K562 (cell line): ENCODE results near the gene USP48. TPM values are rescaled to one million over a fixed set of nuclear protein-coding genes. Genes with fewer than 3 reads are reported as not detected.

Experiments used
- ATF1 ChIP-seq, 2 experiments: fragments of 450-650 bp in 1 of 2; IDR thresholded peaks; 2 replicates each; pipeline ENCODE4 v1.6.1; 2016; ENCODE audit warnings: missing compliant biosample characterization in 1 of 2, missing genetic modification characterization in 1 of 2
- CBX1 ChIP-seq: sonication (generic); IDR thresholded peaks from 2 replicates; pipeline ENCODE4 v1.6.1; 2016; ENCODE audit warnings: antibody characterized with exemption, low read depth, mild to moderate bottlenecking
- CHD1 ChIP-seq: fragments of 200-600 bp; sonication (generic); IDR thresholded peaks from one replicate; pipeline ENCODE4 v1.6.1; 2012; ENCODE audit warnings: mild to moderate bottlenecking, moderate library complexity, low read length, inconsistent platforms
- GTF2E2 ChIP-seq: fragments of 200-800 bp; sonication (Bioruptor generic); IDR thresholded peaks from 2 replicates; pipeline ENCODE4 v1.6.1; 2016; ENCODE audit warnings: missing genetic modification characterization, missing compliant biosample characterization
- LCOR ChIP-seq: sonication (generic); formaldehyde crosslinking; IDR thresholded peaks from 2 replicates; pipeline ENCODE4 v1.8.0; 2022; ENCODE audit warnings: mild to moderate bottlenecking, missing genetic modification reagents
- MYNN ChIP-seq, 2 experiments: sonication (generic); formaldehyde crosslinking in 1 of 2; IDR thresholded peaks; 2 replicates each; pipeline versions ENCODE4 v1.5.0 to v1.6.1; 2016 to 2020; ENCODE audit warnings: antibody characterized with exemption in 1 of 2, missing genetic modification reagents in 1 of 2
- NONO ChIP-seq, 2 experiments: fragments of 200-400 bp in 1 of 2; fragments of 450-650 bp in 1 of 2; formaldehyde crosslinking in 1 of 2; IDR thresholded peaks; 2 replicates each; pipeline ENCODE4 v1.6.1; 2017; ENCODE audit warnings: low read depth in 2 of 2, mild to moderate bottlenecking in 2 of 2, moderate library complexity in 2 of 2, low read length in 1 of 2
- PHB2 ChIP-seq: fragments of 450-650 bp; IDR thresholded peaks from 2 replicates; pipeline ENCODE4 v1.6.1; 2017; ENCODE audit warnings: low read depth
- RBM39 ChIP-seq: fragments of 200-400 bp; formaldehyde crosslinking; optimal IDR thresholded peaks from 2 replicates; pipeline ENCODE3; 2018; ENCODE audit warnings: low read depth, low read length
- SIX5 ChIP-seq, 2 experiments: IDR thresholded peaks; 2 replicates each; pipeline ENCODE4 v1.6.1; 2011; ENCODE audit warnings: low read length in 2 of 2, borderline replicate concordance in 1 of 2, low read depth in 1 of 2, mild to moderate bottlenecking in 1 of 2, moderate library complexity in 1 of 2; ENCODE audit not compliant: insufficient read depth in 1 of 2
- TBP ChIP-seq: optimal IDR thresholded peaks from 2 replicates; pipeline ENCODE3; 2011; ENCODE audit warnings: low read depth, low read length, improper control_type of control experiment
- ZNF274 ChIP-seq: IDR thresholded peaks from 2 replicates; pipeline ENCODE4 v1.6.1; 2011; ENCODE audit warnings: low read depth, mild to moderate bottlenecking, low read length, moderate library complexity, borderline replicate concordance
- ZNF311 ChIP-seq: fragments of 250-450 bp; sonication (Bioruptor Pico); IDR thresholded peaks from 2 replicates; pipeline ENCODE4 v1.4.0; 2020; ENCODE audit warnings: mild to moderate bottlenecking, moderate library complexity
- ZNF354B ChIP-seq: fragments of 250-450 bp; sonication (Bioruptor Pico); IDR thresholded peaks from 2 replicates; pipeline ENCODE4 v1.4.0; 2020
- ZNF707 ChIP-seq: fragments of 250-450 bp; sonication (Bioruptor Pico); conservative IDR thresholded peaks from 2 replicates; pipeline ENCODE4 v1.8.0; 2022; ENCODE audit warnings: inconsistent platforms, mild to moderate bottlenecking, moderate library complexity
- ZSCAN29 ChIP-seq: fragments of 450-650 bp; IDR thresholded peaks from 2 replicates; pipeline ENCODE4 v1.6.1; 2017
- polyA plus RNA-seq, 8 experiments: library from polyadenylated mRNA; depleted of rRNA in 4 of 8; stranded (reverse) in 5 of 8; unstranded in 3 of 8; fragments of >200 nt; fragmentation: Nextera tagmentation in 2 of 8; fragmentation: Illumina TruSeq in 1 of 8; extraction: Ambion mirVana in 2 of 8; extraction: Trizol in 1 of 8; gene quantifications; 2 replicates each; pipeline versions ENCODE4 v1.2.1 to v1.2.3, GENCODE V29; 2011 to 2014; ENCODE audit warnings: inconsistent platforms in 1 of 8, missing spikeins in 1 of 8
- total RNA-seq, 7 experiments: library from RNA; depleted of rRNA in 6 of 7; stranded (reverse); fragments of >200 nt in 6 of 7; fragmentation: Illumina TruSeq in 2 of 7; extraction: Trizol in 2 of 7; gene quantifications; 2 replicates each; pipeline versions ENCODE4 v1.2.1 to v1.2.3, GENCODE V29; 2011 to 2021; ENCODE audit warnings: low replicate concordance in 1 of 7
- TF ChIP-seq, protein P1 (sequence below): fragments of 250-450 bp; sonication (Bioruptor Pico); IDR thresholded peaks from 2 replicates; pipeline ENCODE4 v1.4.0; 2020; ENCODE audit warnings: mild to moderate bottlenecking, moderate library complexity
- TF ChIP-seq, protein P2 (sequence below): sonication (generic); formaldehyde crosslinking; IDR thresholded peaks from 2 replicates; pipeline ENCODE4 v1.8.0; 2022; ENCODE audit warnings: mild to moderate bottlenecking, missing genetic modification reagents
- TF ChIP-seq, protein P3 (sequence below): fragments of 450-650 bp; IDR thresholded peaks from 2 replicates; pipeline ENCODE4 v1.6.1; 2016; ENCODE audit warnings: antibody characterized with exemption

USP48 gene
- total and polyA plus RNA-seq, 9 of the 15 experiments (the other 6 are each of a cell fraction or from before 2014, with no cell fraction given): 23.3 to 123 (median 106) TPM

DNA sequence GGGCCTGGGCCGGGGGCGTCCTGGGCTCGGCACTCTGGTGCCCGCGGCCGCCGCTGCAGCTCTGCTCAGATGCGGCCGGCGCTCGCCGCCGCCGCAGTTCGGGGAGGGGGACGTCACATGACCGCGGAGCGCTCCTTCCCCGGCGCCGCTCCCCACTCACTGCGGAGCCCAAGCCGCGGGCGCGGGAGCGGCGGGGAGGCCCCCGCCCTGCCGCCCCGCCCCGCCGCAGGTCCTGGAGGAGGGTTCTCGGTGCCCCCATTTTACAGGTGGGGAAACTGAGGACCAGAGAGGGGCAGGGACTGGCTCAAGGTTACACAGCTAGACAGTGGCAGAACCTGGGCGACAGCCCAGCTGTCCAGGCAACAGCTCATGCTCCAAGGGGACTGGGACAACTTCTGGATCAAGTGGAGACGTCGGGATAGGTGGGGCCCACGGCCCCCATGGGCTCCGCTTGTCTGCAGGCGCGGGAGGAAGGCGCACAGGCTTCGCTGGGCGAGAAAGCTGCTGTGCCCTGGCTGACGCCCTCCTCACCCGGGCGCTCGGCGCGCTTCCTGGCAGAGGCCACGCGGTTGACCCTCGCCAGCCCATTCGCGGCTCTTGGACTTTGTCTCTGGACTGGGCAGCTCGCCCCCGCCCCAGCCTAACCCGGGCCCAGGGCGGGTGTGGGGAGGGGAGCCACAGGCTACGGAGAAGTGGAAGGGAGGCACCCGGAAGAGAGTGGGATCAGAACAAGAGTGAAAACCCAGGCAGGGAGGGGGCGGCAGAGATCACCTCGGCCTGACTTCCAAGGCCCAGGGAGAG lies 113.5 kb downstream of the USP48 start, which contains the start of gene RAP1GAP (continued):
- TF ChIP-seq ZNF274 (no peak), PHB2 (no peak), ATF1 (CRISPR knock-in tag; IDR thresholded peaks at IDR 0.05) (no peak), ATF1 (tag; IDR thresholded peaks at IDR 0.05) (peak; percentile 18; the same call in 1 of the 2 replicates), ZSCAN29 (no peak), NONO (IDR thresholded peaks at IDR 0.05; ENCODE audit: low read depth in 2 of 2, low read length in 1 of 2) (peak in 1 of 2 experiments; percentile 14; a peak in 2 of 4 replicates), LCOR (CRISPR knock-in tag) (peak; percentile 88; the same call in 1 of the 2 replicates), CHD1 (peak; percentile 98), MYNN (IDR thresholded peaks at IDR 0.05) (peak; percentile 77), MYNN (CRISPR knock-in tag; IDR thresholded peaks at IDR 0.05) (no peak), SIX5 (IDR thresholded peaks at IDR 0.05; ENCODE audit: borderline replicate concordance in 1 of 2, insufficient read depth in 1 of 2, low read depth in 1 of 2, low read length in 2 of 2) (no peak), GTF2E2 (tag) (peak; percentile 79; the same call in 1 of the 2 replicates), CBX1 (peak; percentile 93), RBM39 (no peak), ZNF354B (CRISPR knock-in tag) (no peak), ZNF707 (no peak), TBP (peak; percentile 46), ZNF311 (CRISPR knock-in tag) (no peak)
- TF ChIP-seq, protein P1, sequence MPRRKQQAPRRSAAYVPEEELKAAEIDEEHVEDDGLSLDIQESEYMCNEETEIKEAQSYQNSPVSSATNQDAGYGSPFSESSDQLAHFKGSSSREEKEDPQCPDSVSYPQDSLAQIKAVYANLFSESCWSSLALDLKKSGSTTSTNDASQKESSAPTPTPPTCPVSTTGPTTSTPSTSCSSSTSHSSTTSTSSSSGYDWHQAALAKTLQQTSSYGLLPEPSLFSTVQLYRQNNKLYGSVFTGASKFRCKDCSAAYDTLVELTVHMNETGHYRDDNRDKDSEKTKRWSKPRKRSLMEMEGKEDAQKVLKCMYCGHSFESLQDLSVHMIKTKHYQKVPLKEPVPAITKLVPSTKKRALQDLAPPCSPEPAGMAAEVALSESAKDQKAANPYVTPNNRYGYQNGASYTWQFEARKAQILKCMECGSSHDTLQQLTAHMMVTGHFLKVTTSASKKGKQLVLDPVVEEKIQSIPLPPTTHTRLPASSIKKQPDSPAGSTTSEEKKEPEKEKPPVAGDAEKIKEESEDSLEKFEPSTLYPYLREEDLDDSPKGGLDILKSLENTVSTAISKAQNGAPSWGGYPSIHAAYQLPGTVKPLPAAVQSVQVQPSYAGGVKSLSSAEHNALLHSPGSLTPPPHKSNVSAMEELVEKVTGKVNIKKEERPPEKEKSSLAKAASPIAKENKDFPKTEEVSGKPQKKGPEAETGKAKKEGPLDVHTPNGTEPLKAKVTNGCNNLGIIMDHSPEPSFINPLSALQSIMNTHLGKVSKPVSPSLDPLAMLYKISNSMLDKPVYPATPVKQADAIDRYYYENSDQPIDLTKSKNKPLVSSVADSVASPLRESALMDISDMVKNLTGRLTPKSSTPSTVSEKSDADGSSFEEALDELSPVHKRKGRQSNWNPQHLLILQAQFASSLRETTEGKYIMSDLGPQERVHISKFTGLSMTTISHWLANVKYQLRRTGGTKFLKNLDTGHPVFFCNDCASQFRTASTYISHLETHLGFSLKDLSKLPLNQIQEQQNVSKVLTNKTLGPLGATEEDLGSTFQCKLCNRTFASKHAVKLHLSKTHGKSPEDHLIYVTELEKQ (CRISPR knock-in tag): 0 out of 2 replicates have a peak, but pooled peaks have one; percentile 43
- TF ChIP-seq, protein P2, sequence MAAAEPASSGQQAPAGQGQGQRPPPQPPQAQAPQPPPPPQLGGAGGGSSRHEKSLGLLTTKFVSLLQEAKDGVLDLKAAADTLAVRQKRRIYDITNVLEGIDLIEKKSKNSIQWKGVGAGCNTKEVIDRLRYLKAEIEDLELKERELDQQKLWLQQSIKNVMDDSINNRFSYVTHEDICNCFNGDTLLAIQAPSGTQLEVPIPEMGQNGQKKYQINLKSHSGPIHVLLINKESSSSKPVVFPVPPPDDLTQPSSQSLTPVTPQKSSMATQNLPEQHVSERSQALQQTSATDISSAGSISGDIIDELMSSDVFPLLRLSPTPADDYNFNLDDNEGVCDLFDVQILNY: no peak
- TF ChIP-seq, protein P3, sequence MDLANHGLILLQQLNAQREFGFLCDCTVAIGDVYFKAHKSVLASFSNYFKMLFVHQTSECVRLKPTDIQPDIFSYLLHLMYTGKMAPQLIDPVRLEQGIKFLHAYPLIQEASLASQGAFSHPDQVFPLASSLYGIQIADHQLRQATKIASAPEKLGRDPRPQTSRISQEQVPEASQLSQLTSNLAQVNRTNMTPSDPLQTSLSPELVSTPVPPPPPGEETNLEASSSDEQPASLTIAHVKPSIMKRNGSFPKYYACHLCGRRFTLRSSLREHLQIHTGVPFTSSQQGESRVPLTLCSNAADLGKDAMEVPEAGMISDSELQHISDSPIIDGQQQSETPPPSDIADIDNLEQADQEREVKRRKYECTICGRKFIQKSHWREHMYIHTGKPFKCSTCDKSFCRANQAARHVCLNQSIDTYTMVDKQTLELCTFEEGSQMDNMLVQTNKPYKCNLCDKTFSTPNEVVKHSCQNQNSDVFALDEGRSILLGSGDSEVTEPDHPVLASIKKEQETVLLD: 0 out of 2 replicates have a peak, but pooled peaks have one; percentile 3
